ENCODE measurements around the gene GATAD2A. TPM values are rescaled to one million over a fixed set of nuclear protein-coding genes. Genes with fewer than 3 reads are reported as not detected.

Gene GATAD2A
- total RNA-seq, 8 experiments from 2014 or later, result 23.9 to 65.0 (median 39.6) TPM

GRCh38 chr19:19460258-19460731 lies 54.8 kb downstream of the GATAD2A start:
- 40 to 100% (median 89%) methylated on average over 1 to 5 of the region's 10 CpGs; no CpG with 5 or more reads in 7 of the 10 experiments for WGBS, 10 experiments
- no peak overlapping the region for H3K4me3 ChIP-seq
- peak overlapping the region; percentile 41 to 92 for H3K27ac ChIP-seq
- no peak for ATAC-seq (replicated peaks in 6 of 8)
- in situ Hi-C loops (cut with MboI; ENCODE audit: low pct_unique_long_range_greater_than_20kb in 2 of 9, low sequenced_read_pairs in 9 of 9, unreplicated experiment in 9 of 9), result no loop called here
- peaks cover 52 to 59% of the 10 kb centered on the region in 2 donors for H3K4me1 ChIP-seq (replicated peaks in 1 of 2)

GRCh38 chr19:19460761-19461265 lies 55.3 kb downstream of the GATAD2A start:
- in situ Hi-C loops (cut with MboI; ENCODE audit: low pct_unique_long_range_greater_than_20kb in 2 of 9, low sequenced_read_pairs in 9 of 9, unreplicated experiment in 9 of 9), result no loop called here
- WGBS, 10 experiments, result 7 to 100% (median 60%) methylated on average over 1 to 15 of the region's 18 CpGs; no CpG with 5 or more reads in 4 of the 10 experiments
- H3K27ac ChIP-seq, result peak overlapping the region; percentile 41 to 92

GRCh38 chr19:19461306-19461670 lies 55.8 kb downstream of the GATAD2A start:
- H3K27ac ChIP-seq, result peak overlapping the region; percentile 41 to 92
- no peak for ATAC-seq (replicated peaks in 6 of 8)
- H3K4me1 ChIP-seq (replicated peaks in 1 of 2), result peaks cover 52 to 59% of the 10 kb centered on the region in 2 donors
- in situ Hi-C loops (cut with MboI; ENCODE audit: low pct_unique_long_range_greater_than_20kb in 2 of 9, low sequenced_read_pairs in 9 of 9, unreplicated experiment in 9 of 9), result no loop called here
- no peak overlapping the region for H3K4me3 ChIP-seq
- WGBS, 10 experiments, result 55 to 100% (median 86%) methylated on average over 1 to 4 of the region's 4 CpGs; no CpG with 5 or more reads in 6 of the 10 experiments

More at GRCh38 chr19:19460761-19461265, 55.3 kb downstream of the GATAD2A start:
- peaks cover 52 to 59% of the 10 kb centered on the region in 2 donors for H3K4me1 ChIP-seq (replicated peaks in 1 of 2)
- peak; percentile 21 to 75 (median 35) for ATAC-seq (replicated peaks in 6 of 8)
- H3K4me3 ChIP-seq, result no peak overlapping the region

- Histone ChIP-seq H3K4me1 (replicated peaks in 1 of 2) (peaks cover 52 to 59% of the 10 kb centered on the region in 2 donors), H3K27ac (peak overlapping the region; percentile 80 to 92), H3K4me3 (peak overlapping the region in 1 of 5 donors; percentile 3)
- in situ Hi-C loops (cut with MboI; ENCODE audit: low pct_unique_long_range_greater_than_20kb in 2 of 9, low sequenced_read_pairs in 9 of 9, unreplicated experiment in 9 of 9), result no loop called here
- WGBS, 10 experiments, result 24 to 83% (median 44%) methylated on average over 1 to 5 of the region's 27 CpGs; no CpG with 5 or more reads in 3 of the 10 experiments
- peak; percentile 12 to 88 (median 83) for ATAC-seq (replicated peaks in 6 of 8)
Measured at GRCh38 chr19:19461671-19462622, 56.5 kb downstream of the GATAD2A start.

DNA sequence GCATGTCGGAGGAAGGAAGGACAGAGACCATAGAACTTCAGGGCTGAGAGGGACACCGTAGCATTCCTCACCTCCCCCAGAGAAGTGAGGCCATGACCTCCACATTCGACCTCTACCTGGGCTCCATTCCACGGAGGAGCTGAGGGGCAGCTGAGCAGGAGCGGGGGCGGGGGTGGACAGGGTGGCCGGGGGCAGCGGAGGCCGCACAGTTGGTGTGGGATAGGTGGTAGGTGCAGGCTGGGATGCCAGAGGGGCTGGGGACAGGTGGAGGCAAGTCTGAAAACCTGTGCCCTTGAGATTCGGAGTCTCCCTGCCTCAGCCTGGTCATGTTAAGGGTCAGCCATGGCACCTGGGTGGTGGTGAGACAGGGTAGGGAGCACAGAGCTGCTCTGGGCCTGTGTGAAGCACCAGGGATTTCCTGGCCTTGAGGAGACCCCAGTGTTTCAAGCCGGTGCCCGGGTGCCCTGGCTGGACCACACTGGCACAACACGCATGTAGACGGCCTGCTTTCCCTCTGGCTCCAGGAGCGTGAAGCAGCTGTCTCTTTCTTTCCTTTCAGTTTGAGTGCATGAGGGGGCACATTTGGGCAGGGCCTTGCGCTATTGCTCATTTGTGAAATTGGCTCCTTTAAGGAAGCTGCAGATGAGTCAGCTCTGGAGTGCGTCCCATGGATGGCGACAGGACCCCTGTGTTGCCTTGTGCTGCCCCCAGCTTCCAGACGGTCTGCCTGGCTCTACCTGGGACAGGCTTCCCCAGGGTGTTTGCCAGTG lies 58.1 kb downstream of the GATAD2A start:
- Histone ChIP-seq H3K4me3 (no peak overlapping the region), H3K4me1 (replicated peaks in 1 of 2) (peaks cover 52% of the 10 kb centered on the region in 2 donors)
- ATAC-seq (replicated peaks in 6 of 8), result peak in 4 of 8 experiments; percentile 3 to 6 (median 5)

DNA sequence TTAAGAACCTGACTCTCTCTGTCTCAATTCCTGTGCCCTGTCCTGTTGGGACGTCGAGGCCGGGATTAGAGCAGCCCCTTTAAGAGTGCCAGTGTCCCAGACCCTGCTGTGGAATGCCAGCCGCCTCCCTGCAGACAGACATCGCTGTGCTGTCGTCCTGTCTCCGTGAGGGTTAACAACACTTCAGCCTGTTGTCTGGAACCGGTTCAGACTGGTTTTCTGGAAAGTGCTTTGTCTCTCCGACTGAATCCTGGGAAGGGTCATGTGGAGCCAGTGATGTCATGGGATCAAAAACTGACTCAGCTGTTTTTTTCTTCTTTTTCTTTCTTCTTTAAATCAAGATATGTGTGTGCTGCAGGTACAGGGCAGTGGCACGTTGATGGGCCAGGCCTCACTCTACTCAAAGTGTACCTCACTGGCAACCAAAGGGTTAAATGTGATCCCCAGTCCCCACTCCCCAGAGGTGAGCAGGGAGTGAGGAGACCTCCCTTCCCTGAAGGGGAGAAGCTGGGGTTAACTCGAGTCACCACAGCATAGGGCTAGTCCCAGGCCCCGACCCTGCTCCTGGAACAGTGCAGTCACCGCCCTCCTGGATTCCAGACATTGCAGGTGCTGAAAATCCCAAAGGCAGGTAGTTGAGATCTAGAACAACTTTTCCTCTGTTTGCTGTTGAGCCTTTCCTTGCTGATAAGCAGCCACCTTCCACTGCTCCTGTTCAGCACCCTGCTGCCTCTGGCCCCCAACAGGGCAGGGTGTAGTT lies 59.0 kb downstream of the GATAD2A start:
- ATAC-seq (replicated peaks in 6 of 8), result peak in 7 of 8 experiments; percentile 26 to 54 (median 33)
- in situ Hi-C loops (cut with MboI; ENCODE audit: low pct_unique_long_range_greater_than_20kb in 2 of 9, low sequenced_read_pairs in 9 of 9, unreplicated experiment in 9 of 9), result no loop called here
- Histone ChIP-seq H3K27ac (peak overlapping the region; percentile 80 to 92), H3K4me3 (no peak overlapping the region), H3K4me1 (replicated peaks in 1 of 2) (peaks cover 52% of the 10 kb centered on the region in 2 donors)
- WGBS, 10 experiments, result 0 to 53% (median 20%) methylated on average over 1 to 9 of the region's 13 CpGs; no CpG with 5 or more reads in 1 of the 10 experiments

More for the DNA sequence above, 58.1 kb downstream of the GATAD2A start:
- H3K27ac ChIP-seq, result peak overlapping the region; percentile 80 to 92
- in situ Hi-C loops (cut with MboI; ENCODE audit: low pct_unique_long_range_greater_than_20kb in 2 of 9, low sequenced_read_pairs in 9 of 9, unreplicated experiment in 9 of 9), result no loop called here
- 0 to 83% (median 63%) methylated on average over 1 to 8 of the region's 19 CpGs; no CpG with 5 or more reads in 4 of the 10 experiments for WGBS, 10 experiments

- in situ Hi-C loops (cut with MboI; ENCODE audit: low pct_unique_long_range_greater_than_20kb in 2 of 9, low sequenced_read_pairs in 9 of 9, unreplicated experiment in 9 of 9), result no loop called here
- H3K27ac ChIP-seq, result peak overlapping the region in 1 of 2 donors; percentile 92
- no peak for ATAC-seq (replicated peaks in 6 of 8)
- peaks cover 45% of the 10 kb centered on the region in 2 donors for H3K4me1 ChIP-seq (replicated peaks in 1 of 2)
- WGBS, 10 experiments, result 95 to 100% (median 98%) methylated on average over 1 to 9 of the region's 12 CpGs; no CpG with 5 or more reads in 4 of the 10 experiments
- no peak overlapping the region for H3K4me3 ChIP-seq
Measured at GRCh38 chr19:19465436-19466070, 60.1 kb downstream of the GATAD2A start.

DNA sequence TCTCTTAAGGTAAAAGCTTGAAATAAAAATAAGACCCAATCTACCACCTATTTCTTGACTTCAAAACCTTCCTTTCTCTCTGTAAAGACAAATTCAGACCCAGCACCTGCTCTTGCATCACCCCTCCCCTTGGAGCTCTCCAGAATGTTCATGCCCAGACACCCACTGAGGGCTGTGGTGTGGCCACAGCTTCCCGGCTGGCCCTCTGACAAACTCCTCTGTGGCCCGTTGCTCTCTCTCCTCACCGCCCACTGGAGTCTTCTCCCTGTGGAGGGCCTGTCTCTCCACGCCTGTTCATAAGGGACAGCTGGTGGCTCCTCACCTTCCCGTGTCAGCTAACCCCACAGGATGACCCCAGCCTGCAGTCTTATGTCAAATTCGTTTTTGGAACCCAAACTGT lies 60.7 kb downstream of the GATAD2A start:
- in situ Hi-C loops (cut with MboI; ENCODE audit: low pct_unique_long_range_greater_than_20kb in 2 of 9, low sequenced_read_pairs in 9 of 9, unreplicated experiment in 9 of 9), result no loop called here
- Histone ChIP-seq H3K4me1 (replicated peaks in 1 of 2) (peaks cover 38 to 39% of the 10 kb centered on the region in 2 donors), H3K27ac (no peak overlapping the region), H3K4me3 (no peak overlapping the region)
- ATAC-seq (replicated peaks in 6 of 8), result no peak
- 63 to 100% (median 100%) methylated on average over 1 to 5 of the region's 6 CpGs; no CpG with 5 or more reads in 3 of the 10 experiments for WGBS, 10 experiments

DNA sequence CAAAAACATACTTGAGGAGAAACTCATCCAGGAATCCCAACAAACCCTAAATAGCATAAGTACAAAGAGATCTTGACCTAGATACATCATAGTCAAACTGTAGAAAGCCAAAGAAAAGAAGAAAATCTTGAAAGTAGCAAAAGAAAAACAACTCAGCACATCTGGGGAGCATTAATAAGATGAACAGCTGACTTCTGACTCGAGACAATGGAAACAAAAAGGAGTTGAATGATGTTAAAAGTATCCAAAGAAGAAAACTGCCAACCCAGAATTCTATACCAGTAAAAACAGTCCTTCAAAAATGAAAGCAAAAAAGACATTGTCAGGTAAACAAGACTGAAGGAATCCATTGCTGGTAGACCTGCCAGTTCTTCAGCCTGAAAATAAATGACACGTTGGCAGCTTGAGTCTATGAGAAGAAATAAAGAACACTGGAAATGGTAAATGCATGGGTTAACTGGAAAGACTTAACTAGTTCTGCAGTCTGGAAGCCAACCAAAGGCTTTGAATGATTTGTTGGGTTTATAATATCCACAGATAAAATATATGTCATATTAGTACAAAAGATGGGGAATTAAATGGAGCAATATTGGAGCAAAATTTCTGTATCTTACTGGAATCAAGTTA lies 63.1 kb downstream of the GATAD2A start:
- 56 to 100% (median 81%) methylated on average over 1 to 2 of the region's 2 CpGs for WGBS, 10 experiments
- no peak overlapping the region for H3K27ac ChIP-seq
- no peak for ATAC-seq (replicated peaks in 6 of 8)
- in situ Hi-C loops (cut with MboI; ENCODE audit: low pct_unique_long_range_greater_than_20kb in 2 of 9, low sequenced_read_pairs in 9 of 9, unreplicated experiment in 9 of 9), result no loop called here
- peaks cover 15 to 16% of the 10 kb centered on the region in 2 donors for H3K4me1 ChIP-seq (replicated peaks in 1 of 2)
- H3K4me3 ChIP-seq, result no peak overlapping the region

DNA sequence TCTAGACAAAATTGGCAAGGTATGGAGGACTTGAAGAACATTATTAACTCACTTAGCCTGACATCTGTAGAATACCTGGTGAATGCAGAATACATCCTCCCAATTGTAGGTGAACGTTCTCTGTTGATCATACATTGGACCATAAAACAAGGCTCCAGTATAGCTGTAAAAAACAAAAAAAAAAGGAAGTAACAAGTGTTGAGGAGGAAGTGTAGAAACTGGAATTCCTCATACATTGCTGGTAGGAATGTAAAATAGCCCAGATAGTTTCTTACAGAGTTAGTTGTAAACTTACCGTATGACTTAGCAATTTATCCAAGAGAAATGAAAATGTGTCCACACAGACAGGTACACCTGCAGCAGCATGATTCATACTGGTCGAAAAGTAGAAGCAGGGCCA lies 65.1 kb downstream of the GATAD2A start:
- Histone ChIP-seq H3K27ac (no peak overlapping the region), H3K4me3 (no peak overlapping the region), H3K4me1 (replicated peaks in 1 of 2) (peaks cover 13 to 15% of the 10 kb centered on the region in 2 donors)
- ATAC-seq (replicated peaks in 6 of 8), result no peak
- in situ Hi-C loops (cut with MboI; ENCODE audit: low pct_unique_long_range_greater_than_20kb in 2 of 9, low sequenced_read_pairs in 9 of 9, unreplicated experiment in 9 of 9), result no loop called here
- WGBS, 10 experiments, result 83 to 100% (median 100%) methylated on average over 1 to 3 of the region's 3 CpGs; no CpG with 5 or more reads in 2 of the 10 experiments

- WGBS, 10 experiments, result 80 to 100% (median 89%) methylated on average over 1 to 5 of the region's 6 CpGs; no CpG with 5 or more reads in 2 of the 10 experiments
- H3K4me1 ChIP-seq (replicated peaks in 1 of 2), result peaks cover 20 to 24% of the 10 kb centered on the region in 2 donors
- no peak overlapping the region for H3K27ac ChIP-seq
- H3K4me3 ChIP-seq, result no peak overlapping the region
- in situ Hi-C loops (cut with MboI; ENCODE audit: low pct_unique_long_range_greater_than_20kb in 2 of 9, low sequenced_read_pairs in 9 of 9, unreplicated experiment in 9 of 9), result no loop called here
- ATAC-seq (replicated peaks in 6 of 8), result no peak
Measured at GRCh38 chr19:19471682-19472081, 66.2 kb downstream of the GATAD2A start.

All from motor neuron (in vitro differentiated cells).